GM19023 (cell line): ENCODE data around the gene TSPAN2.
A peak's percentile ranks its signal among the peaks of the same experiment; 100 is the strongest.

Source experiments
- ATAC-seq: cut with Tn5 transposase; IDR thresholded peaks from one replicate; pipeline ENCODE4 v1.9.1; 2021; ENCODE audit warnings: mild to moderate bottlenecking, moderate library complexity; ENCODE audit not compliant: unreplicated experiment

The TSPAN2 gene

DNA sequence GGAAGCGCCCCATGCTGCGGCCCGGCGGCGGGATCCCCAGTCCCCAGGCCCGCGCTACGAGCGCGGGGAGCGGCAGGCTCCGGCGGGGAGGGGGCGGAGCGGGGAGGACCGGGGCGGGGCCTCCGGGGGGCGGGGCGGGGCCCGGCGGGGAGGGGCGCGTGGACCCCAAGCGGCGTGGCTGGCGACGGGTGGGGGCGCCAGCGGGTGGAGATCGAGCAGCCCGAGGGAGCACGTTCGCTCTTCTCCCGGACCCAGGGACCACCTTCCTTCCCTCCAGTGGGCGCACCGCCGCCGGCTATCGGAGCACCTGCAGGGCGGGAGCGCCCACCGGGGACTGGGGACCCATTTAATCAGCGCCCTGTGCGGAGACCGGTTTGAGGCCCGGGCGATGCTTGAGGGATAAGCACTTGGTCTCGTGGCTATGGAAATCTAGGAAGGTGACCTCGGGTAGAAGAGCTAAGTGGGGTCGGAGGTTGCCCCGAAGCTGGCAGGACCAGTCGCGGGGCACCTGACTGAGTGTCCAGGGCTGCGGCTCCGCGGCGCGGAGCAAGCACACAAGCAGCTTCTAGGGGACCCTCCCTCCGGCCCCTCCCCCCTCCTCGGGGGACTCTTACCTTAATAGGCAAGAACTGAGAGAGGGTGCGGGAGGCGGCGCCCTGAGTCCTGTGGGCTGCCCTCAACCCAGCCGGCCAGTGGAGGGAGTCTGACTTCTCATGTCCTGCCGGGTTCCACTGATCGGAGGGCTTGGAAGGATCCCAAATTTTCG lies at the start of gene TSPAN2:
TSS of gene TSPAN2 (minus strand) at position 84 of the 766 bp plus-strand sequence. CDS start at position 13, 71 bp downstream.
- no peak for ATAC-seq

DNA sequence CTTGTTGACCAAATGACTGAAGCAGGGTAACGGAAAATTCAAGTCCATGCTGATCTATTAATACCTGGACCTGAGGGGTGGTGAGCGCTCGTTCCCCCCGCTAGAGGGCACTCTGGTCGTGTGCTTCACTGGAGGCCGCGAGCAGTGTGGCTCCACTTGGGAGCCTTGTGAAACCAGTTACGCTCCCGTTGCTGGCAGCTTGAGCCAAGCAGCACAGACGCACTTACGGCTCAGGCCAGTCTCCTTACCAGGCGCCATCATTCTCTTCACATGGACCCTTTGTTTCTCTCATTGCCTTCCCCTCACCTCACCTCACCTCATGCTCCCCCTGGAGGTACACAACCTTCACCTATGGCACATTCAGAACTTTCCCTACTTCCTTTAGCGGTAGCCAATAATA lies 49.7 kb upstream of the TSPAN2 start:
- ATAC-seq: peak; percentile 87

DNA sequence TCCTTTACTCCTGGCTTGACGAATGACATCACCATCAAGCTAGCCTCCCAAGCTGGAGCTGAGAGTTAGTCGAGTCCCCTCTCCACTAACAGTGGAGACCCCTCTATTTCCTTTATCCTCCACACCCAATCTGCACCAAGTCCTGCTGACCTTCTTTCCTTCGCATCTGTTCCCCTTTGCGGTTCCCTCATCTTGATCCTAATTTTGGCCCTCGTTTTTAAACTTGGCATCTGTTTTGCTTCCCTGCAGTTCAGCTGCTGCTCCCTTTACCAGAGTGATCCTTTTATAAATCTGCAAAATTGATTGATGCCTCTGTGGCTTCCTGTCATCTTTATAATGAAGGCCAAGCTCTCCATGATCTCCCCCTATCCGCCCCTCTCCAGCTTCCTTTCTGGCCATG lies 49.0 kb upstream of the TSPAN2 start:
- no peak for ATAC-seq

DNA sequence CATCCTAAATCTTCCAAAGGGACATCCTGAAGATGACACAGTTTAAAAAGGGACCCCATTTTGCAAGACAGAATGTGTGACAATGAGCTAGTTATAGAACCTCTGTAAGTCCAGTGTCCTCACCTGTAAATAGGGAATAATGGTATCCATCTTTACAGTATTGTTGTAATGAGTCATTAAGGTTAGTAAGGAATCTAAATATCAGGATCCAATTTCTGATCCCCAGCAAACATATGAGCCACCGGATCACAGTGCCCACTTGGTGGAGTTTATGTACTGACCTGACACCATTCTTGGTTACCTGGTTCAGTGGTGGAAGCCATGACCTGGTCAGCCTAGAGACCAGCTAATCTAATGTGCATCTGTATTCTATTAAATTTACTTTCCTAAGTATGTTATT lies 47.9 kb upstream of the TSPAN2 start:
- ATAC-seq: no peak

DNA sequence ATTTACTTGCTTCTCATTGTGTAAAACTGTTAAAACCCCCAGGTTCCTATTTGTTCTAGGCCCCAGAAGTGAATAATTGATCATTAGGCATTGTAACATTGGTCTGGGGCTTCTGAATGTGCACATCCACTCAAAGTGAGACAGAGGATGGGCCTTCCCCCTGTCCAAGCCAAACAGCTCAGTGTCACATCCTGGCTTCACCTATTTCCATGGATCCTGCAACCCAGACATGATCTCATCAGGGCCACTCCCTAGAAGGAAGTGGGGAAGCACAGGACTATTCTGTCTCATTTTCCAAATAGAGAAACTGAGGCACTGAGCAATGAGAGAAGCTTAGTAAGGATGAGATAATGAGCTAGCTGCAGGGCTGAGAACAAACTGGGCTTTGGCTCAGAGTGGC lies 47.4 kb upstream of the TSPAN2 start:
- ATAC-seq: no peak

DNA sequence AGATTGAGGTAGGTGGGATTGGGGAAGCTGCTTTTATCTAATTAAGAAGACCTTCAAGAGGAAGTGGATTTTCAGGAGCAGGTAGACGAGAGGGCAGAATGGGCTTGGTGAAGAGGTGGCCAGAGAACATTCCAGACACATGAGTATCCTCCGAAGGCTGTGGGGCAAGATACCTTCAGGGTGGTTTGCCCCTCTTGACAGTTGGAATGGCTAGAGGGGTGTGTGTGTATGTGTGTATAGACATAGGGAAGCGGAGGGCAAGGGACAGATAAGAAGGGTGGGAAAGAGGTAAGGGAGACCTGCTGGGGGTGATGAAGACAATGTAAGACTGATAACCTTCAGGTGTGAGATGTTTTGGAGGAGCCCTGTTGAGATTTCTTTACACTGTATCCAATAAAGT lies 46.8 kb upstream of the TSPAN2 start:
- no peak for ATAC-seq

DNA sequence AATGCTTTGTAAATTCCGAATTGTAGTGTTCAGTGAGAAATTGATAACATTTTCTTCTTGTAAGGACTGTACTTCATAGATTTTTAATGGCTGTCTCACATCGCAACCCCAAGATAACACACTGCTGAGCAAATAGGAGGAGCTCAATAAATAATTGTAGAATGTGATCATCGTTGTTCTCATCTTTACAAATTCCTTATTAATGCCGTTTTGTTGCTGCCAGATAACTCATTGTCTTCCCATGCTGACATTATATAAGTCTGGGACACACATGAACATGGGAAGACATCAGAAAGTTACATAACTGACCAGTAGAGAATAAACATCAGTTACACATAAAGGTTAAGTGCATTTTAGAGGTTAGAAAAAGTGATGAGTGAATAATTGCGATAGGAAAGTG lies 46.4 kb upstream of the TSPAN2 start:
- no peak for ATAC-seq

DNA sequence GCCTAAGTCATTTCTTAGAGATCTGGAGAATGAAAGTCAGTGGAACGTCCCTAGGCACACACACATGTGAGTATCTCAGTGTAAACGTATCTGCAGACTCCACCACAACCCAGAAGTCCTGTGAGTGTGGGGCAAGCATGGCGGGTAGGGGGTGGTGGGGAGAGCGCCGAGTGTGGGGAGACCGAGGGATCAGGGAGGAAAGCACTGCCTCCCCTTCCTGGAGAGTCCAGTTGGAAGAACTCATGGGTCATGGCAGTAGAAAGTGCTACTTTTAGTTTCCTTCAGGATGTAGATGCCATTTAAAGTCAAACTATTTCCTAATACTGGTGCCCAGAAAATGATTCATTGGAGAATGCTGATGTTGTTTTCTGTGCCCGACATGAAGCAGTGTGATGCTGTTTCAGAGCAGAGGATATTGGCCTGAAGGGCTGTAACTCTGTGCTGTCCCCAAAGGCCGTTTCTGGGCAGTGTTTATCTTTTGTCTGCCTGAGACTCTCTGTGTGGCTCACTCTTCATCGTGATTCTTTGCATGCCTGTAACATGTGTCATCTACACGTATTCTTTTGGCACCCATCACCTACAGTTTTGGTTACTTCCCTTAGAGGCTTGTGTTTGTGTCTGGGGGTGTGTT lies 45.7 kb upstream of the TSPAN2 start:
- ATAC-seq: no peak

DNA sequence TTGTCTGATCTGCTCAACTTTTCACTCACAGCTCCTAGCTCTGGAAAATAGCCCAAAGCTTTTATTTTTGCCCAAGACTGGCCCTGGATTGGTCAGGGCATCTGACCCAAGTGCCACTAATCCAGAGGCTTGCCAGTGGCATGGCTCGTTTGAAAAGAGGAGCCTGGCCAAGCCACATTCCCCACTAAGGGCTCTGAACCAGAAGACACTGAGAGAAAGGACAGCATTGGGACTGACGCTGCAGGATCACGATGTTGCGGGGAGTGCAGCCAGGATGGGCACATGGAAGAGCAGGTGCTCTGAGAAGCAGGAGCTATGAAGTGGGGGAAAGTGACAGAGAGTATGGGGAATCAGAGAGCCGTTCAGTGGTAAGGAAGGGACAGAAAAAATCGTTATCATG lies 44.9 kb upstream of the TSPAN2 start:
- no peak for ATAC-seq

DNA sequence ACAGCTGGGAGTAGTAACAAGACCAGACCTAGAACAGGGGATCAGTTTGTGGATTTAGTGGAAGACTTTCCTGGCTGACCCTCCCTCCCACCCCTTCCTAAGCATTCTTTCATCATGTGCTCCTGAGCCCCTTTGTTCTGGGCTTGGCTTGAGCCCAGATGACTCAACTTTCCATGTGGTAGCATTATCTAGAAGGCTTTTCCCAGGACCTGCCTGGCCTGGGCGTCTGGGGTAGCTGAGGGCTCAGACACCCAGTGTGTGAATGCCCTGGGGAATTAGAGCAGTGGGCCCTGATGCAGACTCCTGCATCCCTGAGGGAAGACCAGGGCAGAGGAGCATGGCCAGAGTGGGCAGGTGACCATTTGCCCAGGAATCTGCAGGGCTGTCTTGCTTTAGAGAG lies 44.1 kb upstream of the TSPAN2 start:
- no peak for ATAC-seq

DNA sequence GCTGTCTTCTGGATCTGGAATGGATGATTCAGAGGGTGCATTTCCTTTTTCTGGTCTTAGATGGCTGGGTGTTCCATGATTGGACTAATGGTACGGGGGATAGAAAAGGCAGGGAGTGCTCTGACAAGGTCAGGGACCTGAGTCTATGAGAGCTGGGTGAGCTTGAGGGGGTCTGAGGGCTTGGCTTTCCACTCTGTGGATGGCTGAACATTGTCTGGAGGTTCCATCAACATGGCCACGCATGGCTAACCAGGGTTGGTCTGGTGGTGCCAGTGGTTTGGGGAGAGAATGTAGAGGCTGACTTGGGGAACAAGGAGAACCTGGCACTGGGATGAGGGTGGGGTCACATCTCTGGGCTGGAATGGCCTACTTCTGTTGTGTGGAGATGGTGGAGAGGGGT lies 41.5 kb upstream of the TSPAN2 start:
- ATAC-seq: no peak

DNA sequence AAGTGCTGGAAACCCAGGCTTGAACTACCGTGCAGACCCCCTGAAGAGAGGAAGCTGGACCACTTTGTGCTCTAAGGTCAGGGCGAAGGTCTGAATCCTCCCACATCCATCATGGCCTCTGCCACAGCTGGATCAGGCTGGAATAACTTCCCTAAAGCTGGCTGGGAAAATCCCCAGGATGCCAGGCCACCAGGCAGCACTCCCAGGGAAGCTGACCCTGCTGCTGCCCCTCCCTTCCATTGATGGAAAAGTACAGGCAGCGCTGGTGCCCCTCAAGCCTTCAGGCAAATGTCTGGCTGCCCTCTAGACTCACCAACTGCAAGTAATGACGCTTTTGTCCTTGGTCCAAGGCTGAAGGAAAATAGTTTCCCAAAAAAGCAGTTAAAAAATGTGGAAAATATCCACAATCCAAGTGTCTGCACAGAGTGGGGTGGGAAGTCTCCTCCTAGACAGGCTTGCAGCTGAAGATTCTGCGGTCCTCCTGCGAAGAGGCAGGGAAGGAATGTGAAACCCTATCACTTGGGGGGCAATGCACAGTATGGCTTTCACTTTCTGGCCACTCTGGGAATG lies 39.9 kb upstream of the TSPAN2 start:
- no peak for ATAC-seq

DNA sequence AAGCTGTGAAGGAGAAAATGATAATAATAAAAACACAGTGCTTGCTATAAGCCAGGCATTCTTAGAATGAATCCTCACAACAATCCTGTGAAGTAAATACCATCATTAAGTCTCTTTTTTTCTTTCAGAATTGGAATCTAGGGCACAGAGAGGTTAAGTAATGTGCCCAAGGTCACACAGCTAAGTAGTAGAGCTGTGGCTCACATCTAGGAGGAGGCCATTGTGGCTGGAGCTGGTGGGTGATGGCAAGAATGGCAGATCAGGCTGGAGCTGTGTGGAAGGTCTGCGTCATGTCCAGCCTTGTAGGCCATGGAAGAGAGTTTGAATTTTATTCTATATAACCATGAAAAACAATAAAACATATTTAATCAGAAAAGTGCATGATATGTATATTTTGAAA lies 38.2 kb upstream of the TSPAN2 start:
- ATAC-seq: no peak

DNA sequence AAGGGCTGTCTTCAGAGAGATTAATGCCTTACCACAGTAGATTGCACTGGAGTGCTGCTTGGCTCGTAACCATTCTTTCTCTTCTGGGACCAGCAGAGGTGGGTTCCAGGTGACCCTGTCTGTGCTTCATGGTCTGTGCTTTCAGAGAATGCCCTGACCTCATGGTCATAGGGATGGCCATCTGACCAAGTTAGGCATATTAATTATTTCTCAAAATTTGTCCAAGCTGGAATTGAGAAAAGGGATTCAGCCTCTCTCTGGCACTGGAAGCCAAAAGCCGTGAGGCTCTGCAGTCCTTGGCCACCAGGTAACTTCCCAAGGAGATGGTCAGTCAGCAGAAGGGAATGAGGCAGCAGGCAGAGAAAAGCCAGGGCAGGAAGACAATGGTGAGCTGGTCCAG lies 37.2 kb upstream of the TSPAN2 start:
- no peak for ATAC-seq

DNA sequence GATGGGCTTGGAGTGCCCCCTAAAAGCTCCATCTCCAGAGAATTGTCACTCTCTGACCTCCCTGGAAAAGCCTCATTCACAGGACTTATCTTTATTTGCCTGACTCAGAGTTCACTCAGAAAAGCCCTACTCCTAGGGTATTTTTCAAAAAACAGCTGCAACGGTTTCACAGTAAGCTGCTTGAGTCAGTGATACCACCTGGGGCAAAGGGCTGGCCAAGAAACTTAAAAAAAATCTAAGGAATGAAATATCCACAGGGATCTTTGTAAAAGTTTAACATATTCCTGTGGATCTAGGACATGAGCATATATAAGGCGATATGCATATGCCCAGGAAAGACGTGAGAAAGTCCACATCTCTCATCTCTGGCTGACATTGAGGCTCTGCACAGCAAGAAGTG lies 33.8 kb upstream of the TSPAN2 start:
- no peak for ATAC-seq

DNA sequence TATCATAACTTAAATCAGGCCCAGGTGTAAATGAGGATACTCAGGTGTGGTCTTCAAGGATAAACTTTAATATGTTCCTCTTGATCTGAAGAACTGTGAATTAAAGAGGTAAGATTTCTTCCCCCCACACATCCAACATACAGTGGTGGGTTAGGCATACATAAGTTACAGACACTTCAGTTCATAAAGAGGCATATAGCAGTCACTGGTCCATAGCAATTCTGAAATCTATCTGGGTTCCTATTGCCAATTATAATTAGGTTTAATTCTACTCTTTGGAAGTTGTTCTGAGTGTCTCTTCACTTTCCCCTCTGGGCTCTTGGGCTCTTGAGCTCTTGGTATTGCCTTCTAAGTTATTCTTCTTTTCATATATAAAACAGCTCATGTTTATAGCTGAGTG lies 32.5 kb upstream of the TSPAN2 start:
- no peak for ATAC-seq

DNA sequence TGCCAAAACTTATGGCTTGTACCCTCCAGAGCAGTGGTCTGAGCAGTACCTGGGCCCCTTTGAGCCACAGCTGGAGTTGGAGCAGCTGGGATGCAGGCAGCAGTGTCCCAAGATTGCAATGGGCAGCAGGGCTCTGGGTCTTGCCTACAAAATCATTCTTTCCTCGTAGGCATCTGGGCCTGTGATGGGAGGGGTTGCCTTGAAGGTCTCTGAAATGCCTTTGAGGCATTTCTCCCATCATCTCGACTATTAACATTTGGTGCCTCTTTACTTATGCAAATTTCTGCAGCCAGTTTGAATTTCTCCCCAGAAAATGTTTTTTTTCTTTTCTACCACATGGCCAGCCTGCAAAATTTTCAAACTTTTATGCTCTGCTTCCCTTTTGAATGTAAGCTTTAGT lies 31.0 kb upstream of the TSPAN2 start:
- no peak for ATAC-seq

DNA sequence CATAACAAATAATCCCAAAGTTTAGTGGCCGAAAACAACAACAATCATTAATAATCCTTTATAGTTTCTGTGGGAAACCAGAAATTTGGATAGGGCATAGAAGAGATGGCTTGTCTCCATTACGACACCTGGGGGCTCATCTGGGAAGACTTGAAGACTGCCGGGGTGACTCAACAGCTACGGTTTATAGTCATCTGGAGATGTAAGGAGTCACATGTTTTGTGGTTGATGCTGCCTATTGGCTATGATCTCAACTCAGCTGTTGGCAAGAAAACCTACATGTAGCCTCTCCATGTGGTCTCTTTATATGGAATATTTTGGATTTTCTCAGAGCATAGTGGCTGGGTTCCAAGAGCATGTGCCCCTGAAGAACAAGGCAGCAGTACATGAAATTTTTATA lies 29.3 kb upstream of the TSPAN2 start:
- no peak for ATAC-seq

DNA sequence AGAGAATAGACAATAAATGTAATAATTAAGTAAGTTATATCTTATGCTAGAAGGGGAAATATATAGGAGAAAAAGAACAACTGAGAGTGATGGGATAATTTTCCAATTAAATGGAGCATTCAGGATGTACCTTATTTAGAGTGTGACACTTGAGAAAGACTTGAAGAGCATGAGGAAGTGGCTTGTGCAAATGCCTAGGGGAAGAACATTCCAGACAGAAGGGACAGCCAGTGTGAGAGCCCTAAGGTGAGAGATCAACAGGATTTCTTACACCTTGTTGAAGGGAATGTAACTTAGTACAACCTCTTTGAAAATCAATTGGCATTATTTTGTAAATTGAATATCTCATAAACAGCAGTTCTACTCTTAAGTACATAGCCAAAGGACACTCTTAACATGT lies 28.8 kb upstream of the TSPAN2 start:
- no peak for ATAC-seq

DNA sequence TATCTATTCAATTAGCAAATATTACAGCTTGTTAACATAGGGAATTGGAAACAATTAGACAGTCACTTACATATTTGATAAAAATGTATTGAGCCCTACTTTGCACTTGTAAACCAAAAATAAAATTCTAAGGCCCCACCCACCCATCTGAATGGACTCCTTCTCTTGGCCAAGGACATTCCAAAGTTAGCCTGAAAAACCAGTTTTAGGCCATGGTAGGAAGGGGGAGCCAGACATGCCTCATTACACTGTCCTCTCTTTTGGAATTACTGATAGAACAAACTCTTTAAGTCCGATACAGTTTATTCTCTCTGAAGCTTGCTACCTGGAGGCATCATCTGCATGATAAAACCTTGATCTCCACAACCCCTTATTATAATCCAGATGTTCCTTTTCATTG lies 28.0 kb upstream of the TSPAN2 start:
- no peak for ATAC-seq

DNA sequence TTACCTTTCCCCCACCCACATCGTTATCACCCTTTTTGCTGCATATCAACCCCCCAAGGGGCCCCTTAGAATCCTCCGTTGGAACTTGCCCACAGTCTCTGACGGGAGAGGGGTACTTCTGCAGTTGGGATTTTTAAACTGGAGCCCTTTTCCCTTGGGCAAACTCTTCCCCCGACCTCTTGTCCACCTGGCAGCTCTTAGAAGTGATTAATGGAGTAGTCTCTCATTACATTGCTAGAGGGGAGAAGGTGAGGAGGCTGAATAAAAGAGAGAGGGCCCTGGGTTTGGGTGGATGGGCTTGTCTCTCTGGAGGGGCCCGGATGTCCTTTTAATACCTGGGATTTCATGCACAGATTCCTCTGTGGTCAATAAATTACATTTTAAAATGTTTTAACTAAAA lies 27.2 kb upstream of the TSPAN2 start:
- ATAC-seq: no peak

DNA sequence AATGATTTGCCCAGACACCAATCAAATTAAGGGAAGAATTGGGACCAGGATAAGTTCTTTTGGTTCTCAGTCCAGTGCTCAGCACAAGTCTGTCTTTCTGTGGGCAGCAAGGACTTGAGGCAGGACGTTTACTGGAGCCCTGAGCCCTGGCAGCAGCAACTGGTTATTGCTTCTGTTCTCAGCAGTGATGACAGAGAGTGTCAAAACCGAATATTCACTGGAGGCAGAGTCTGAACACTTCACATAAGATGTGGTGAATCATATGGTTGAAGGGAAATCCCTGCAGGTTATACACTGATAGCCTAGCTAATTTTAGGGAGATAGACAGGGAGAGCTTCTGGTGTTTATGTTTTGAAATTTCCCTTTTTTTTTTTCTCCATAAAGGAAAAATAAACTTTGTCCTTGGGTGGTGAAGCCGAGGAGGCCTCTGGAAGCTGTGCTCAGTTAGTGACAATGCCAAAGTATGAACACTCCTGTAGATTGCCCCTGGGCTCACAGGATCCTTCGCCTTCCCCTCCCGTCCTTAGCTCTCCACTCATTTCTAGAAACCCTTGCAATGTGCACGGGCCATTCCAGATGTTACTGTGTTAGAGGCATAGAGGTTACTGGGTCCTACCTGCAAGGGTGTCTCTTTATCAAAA lies 26.3 kb upstream of the TSPAN2 start:
- no peak for ATAC-seq
